ENCODE measurements around the gene PLEKHM1.

GRCh38 chr17:45408611-45409421, 81.7 kb downstream of the PLEKHM1 start:
- TF ChIP-seq CTCF (IDR thresholded peaks at IDR 0.05) (peak in 2 of 6 experiments; percentile 23 to 24), POLR2A (IDR thresholded peaks at IDR 0.05) (no peak)

Data from Peyer's patch (tissue), 4 donors.